ENCODE measurements around the gene SPRED2.
"Not testable (repeated sequence)": the region's sequence is repeated elsewhere in the genome, so short reads cannot be mapped to it uniquely, and the experiment has no call there.

The SPRED2 gene

DNA sequence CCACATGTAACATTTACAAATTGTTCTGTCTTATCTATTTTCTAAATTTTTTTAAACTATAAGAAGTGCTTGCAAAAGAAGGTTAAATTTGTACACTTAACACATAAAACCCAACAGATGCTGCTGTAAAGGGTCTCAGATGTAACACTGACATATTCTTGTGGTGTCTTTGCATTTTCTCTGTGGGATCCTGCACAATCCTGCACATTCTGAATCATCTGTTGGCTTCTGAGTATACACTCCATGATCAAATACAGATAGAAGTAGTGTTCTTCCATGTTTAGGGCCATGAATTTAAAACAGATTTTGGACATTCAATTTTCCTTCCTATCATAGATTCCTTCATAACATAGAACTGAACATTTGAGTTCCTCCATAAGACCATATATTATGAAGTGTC is 89.0 kb downstream of the SPRED2 start:
- DNase-seq (ENCODE audit: low read depth in 2 of 2), result no peak

- no peak for DNase-seq (ENCODE audit: low read depth in 2 of 2)
These were observed 91.3 kb downstream of the SPRED2 start for GRCh38 chr2:65340898-65341681.

DNA sequence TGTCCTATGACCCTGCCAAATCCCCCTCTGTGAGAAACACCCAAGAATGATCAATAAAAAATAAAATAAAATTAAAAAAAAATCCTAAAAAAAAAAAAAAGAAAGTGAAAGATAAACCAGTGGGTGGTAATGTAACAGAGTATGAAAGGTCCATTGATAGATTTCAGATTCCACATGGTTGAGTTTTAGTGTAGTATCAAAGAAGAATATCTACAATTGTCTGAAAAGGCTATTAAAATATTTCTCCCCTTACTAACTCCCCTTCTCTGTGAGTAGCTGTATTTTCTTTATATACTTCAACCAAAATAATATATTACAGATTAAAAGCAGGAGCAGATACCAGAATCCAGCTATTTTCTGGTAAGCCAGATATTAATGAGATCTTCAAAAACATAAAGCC is 92.8 kb downstream of the SPRED2 start:
- DNase-seq (ENCODE audit: low read depth in 2 of 2), result no peak

- DNase-seq (ENCODE audit: low read depth in 2 of 2), result not testable (repeated sequence)
These were observed 93.4 kb downstream of the SPRED2 start for GRCh38 chr2:65338830-65339495.

DNA sequence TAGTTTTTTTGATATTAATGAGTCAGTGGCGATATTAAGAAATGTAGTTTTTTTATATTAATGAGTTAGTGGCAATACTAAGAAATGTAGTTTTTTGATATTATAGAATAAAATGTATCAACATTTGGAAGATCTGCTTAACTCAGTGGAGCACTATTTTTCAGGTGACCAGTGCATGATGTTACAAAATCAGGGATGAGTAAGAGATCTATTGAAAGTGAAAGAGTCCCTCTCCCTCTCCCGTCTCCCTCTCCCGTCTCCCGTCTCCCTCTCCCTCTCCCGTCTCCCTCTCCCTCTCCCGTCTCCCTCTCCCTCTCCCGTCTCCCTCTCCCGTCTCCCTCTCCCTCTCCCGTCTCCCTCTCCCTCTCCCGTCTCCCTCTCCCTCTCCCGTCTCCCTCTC is 94.5 kb downstream of the SPRED2 start:
- DNase-seq (ENCODE audit: low read depth in 2 of 2), result not testable (repeated sequence)

DNA sequence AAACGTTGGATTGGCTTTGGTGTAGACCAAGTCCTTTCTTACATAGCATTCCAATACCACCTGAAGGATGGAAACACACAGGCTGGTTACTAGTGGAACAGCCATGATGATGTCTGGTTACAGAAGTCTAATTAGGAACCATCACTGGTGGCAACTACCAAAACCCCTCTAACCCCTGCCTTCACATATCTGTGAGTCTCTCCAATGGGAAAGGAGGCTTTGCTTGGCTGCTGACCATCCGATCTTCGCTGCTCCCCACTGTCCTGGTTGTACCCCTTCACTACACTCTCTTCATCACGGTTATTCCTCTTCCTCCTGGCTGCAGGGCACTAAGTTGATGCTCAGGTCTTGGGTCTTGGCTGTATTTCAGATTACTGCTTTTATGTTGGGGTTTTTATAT is 97.7 kb downstream of the SPRED2 start:
- DNase-seq (ENCODE audit: low read depth in 2 of 2), result no peak

- no peak for DNase-seq (ENCODE audit: low read depth in 2 of 2)
These were observed 100.9 kb downstream of the SPRED2 start for GRCh38 chr2:65331336-65332025.

GRCh38 chr2:65329525-65329924 is 102.9 kb downstream of the SPRED2 start:
- DNase-seq (ENCODE audit: low read depth in 2 of 2), result no peak

DNA sequence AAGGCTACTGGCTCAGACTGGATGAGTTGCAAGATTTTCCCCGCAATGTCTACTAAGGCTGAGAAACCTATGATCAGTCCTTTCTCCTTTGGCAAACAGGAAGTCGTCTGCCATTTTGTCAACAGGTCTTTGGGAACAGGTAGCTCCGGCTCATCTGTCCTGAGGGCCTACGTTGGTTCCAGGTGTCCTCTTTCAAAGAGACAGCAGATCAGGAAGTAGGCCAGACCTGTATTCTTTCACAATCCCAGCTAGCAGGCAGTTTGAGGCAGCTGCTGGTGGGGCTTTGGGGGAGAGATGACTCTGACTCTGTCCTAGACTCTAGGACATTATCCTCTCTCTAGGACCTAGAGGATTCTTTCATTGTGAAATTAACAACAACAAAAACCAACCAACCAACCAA is 106.1 kb downstream of the SPRED2 start:
- DNase-seq (ENCODE audit: low read depth in 2 of 2), result no peak

- DNase-seq (ENCODE audit: low read depth in 2 of 2), result no peak
These were observed 107.3 kb downstream of the SPRED2 start for GRCh38 chr2:65325066-65325465.

DNA sequence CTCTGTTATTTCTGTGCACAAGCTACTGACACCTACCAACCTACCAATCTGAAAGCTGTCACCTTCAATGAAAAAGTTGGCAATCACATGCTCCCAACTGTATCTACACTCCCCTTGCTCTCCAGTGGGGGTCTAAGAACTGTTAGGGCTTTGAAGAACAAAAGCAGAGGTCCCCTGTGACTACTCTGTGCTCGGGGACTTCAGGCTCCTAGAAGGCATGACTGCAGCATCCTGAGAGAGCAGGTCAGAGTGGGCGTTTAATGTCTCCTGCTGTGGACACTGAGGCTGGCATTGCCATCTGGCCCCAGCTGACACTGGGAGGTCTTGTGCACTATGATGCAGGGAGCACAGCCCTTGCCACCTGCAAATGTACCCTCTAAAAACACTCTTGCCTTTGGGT is 111.5 kb downstream of the SPRED2 start:
- DNase-seq (ENCODE audit: low read depth in 2 of 2), result no peak

GRCh38 chr2:65320042-65320725 is 112.2 kb downstream of the SPRED2 start:
- DNase-seq (ENCODE audit: low read depth in 2 of 2), result no peak

DNA sequence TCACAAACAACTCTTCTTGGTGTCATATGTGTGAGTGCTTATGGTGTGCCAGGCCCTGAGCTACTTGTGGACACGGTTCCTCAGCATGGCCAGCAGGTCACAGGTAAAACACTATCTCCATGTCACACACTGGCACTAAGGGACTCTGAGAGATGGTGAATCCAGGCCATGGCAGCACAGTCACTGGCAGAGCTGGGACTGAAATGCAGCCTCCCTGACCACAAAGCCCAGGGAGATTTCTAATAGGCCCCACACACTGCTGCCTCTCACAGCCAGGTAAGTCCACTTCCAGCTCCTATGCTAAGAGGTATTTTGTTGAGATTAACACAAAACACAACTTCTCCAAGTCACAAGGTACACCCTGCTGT is 112.7 kb downstream of the SPRED2 start:
- DNase-seq (ENCODE audit: low read depth in 2 of 2), result no peak

DNA sequence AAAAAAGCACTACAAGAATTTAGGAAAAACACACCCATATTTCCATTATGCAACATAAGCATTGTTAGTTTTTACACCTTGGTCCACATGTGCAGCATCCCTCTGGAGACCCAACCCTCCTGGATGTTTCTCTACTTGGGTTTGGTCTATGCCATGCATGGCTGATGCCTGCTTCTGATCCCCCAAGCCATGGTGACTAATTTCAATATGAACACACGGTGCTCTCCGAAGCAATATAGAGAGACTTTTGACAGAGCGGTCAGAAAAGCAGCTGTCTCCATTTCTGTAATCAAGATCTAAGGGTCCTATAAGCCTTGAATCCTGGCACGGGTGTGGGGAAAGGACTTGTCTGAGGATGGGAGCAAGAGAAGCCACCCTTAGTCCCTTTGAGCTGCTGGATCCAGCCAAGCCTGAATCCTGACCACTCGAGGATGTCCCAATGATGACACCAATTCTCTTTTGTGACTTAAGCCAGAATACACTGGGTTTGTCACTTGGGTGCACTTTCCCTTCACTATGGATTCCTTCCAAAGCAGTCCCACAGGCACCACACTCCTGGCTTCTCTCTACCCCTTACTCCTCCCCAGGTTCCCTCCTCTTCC is 113.2 kb downstream of the SPRED2 start:
- DNase-seq (ENCODE audit: low read depth in 2 of 2), result no peak

- DNase-seq (ENCODE audit: low read depth in 2 of 2), result no peak
These were observed 114.6 kb downstream of the SPRED2 start for GRCh38 chr2:65317841-65318240.

DNA sequence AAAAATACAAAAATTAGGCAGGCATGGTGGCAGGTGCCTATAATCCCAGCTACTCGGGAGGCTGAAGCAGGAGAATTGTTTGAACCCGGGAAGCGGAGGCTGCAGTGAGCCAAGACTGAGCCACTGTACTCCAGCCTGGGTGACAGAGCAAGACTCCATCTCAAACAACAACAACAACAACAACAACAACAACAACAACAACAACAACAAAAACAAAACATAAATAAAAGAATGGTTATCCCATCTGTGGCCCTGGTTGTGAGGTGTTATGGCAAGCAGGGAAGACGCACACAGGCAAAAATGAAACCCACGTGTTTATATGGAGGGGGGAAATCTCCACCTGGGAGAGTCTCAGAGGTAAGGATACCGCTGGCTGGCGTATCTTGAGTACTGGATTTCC is 115.0 kb downstream of the SPRED2 start:
- DNase-seq (ENCODE audit: low read depth in 2 of 2), result not testable (repeated sequence)

DNA sequence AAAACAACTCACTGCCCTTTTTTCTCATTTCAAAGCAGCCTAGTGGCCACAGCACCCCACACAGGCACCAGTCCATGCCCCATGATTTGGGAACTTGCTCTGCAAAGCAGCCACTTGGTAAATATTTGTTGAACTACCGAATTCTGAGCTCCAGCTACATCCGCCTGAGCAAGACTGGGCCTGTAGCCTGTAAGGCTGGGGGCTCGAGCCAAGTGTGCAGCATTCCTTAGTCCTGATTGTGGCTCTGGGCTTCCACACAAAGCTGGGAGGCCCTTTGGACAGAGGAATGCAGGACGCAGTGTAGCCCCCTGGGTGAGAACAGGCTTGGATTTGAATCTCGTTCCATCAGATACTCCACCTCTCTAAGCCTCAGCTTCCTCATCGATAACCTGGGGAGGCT is 116.3 kb downstream of the SPRED2 start:
- DNase-seq (ENCODE audit: low read depth in 2 of 2), result no peak

DNA sequence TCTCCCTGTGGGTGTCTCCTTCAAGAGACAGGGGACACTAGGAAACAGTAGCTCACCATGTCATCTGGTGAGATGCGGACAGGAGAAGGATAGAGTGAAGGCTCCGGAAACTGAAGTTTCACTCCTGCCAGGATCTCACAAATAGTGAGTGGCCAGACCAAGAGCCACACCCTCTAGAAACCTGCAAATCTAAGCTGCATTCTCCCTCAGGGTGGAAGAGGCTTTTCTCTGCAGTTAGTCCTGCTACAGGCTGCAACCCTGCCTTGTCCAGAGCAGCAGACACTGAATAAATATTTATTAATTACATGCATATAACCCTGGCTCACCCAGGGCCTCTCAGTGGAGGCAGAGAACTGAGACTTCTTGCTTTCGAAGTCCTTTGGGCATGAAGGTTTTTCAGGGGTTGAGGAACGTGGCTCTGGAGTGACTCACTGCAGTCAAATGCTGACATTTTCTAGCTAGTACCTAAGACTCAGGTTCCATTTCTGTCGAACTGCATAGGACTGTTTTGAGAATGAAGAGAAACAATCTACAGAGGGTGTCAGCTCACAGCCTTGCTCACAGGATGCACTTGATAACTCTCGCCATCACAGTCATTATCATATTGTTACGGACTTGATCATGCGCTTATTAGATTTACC is 117.5 kb downstream of the SPRED2 start:
- DNase-seq (ENCODE audit: low read depth in 2 of 2), result no peak

DNA sequence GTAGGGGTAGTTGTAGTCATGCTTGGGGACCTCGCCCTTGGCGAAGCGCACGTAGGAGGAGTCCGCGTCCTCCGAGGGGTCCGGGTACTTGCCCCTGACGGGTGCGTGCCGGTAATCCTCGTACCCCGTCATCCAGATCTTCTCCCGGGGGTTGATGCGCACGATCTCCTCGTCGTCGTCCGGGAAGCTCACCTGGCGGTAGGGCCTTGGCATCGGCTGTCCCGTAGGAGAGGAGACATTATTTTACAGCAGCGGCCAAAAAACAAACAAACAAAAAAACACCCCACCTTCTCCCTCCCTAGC is 118.5 kb downstream of the SPRED2 start:
- no peak for DNase-seq (ENCODE audit: low read depth in 2 of 2)

GRCh38 chr2:65313126-65313953 is 119.1 kb downstream of the SPRED2 start:
- no peak for DNase-seq (ENCODE audit: low read depth in 2 of 2)

DNA sequence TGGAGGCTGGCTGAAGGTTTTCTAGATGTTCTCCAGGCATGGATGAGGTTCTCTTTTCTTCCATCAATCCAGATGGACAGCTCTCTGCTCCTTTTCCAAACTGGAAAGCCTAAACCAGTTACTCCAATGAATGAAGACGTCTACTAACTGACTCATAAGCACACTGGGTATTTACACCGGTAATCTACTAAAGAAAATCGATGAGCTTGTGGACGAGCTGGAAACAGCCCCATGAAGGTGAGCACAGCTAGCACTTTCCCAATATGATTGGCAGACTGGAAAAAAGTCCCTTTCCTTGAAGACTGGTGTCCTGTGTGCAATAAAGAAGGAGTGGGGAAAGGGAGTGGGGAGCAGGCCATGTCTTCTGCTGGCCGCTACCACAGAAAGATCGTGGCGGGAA is 120.8 kb downstream of the SPRED2 start:
- no peak for DNase-seq (ENCODE audit: low read depth in 2 of 2)

Measured in stimulated activated CD8-positive, alpha-beta memory T cell treated with anti-CD3 and anti-CD28 coated beads, Interleukin-7, amount 100 ng/mL, for 4 hours (primary cell).